HEK293 (cell line): ENCODE measurements around the gene LYSMD2.
A peak's percentile ranks its signal among the peaks of the same experiment; 100 is the strongest.

ENCODE experiments used
- CTCF ChIA-PET: fragments of 350-600 bp; formaldehyde crosslinking; extraction: SDS; loops from one replicate; lab custom pipeline; 2021; ENCODE audit warnings: antibody characterized with exemption; lab: Yijun Ruan, JAX
- POLR2A ChIA-PET: fragments of 300-600 bp; formaldehyde crosslinking; extraction: SDS; loops from one replicate; lab custom pipeline; 2020; ENCODE audit warnings: antibody characterized with exemption, inconsistent platforms; lab: Yijun Ruan, JAX
- H3K27ac ChIP-seq: fragments of 200-500 bp; sonication (Bioruptor generic); 2 replicates; pipeline ENCODE4 v1.5.1; 2014; ENCODE audit warnings: low read depth, low read length, control low read depth, inconsistent platforms; ENCODE audit errors: extremely low read depth
- H3K36me3 ChIP-seq, 2 experiments: fragments of 200-500 bp in 1 of 2; sonication (Bioruptor generic) in 1 of 2; 1 replicate in 1 of 2; 2 replicates in 1 of 2; pipeline ENCODE4 v1.5.1; 2014 to 2017; ENCODE audit warnings: inconsistent platforms in 2 of 2, low read length in 2 of 2; ENCODE audit not compliant: control insufficient read depth in 2 of 2, insufficient read depth in 1 of 2
- H3K4me1 ChIP-seq: fragments of 200-500 bp; sonication (Bioruptor generic); 2 replicates; pipeline ENCODE4 v1.5.1; 2014; ENCODE audit warnings: mild to moderate bottlenecking, low read length, inconsistent platforms; ENCODE audit not compliant: control insufficient read depth, insufficient read depth
- H3K4me3 ChIP-seq: 2 replicates; pipeline ENCODE4 v1.5.1; 2011; ENCODE audit warnings: low read depth, mild to moderate bottlenecking, control low read depth, low read length, moderate library complexity
- H3K9me3 ChIP-seq: fragments of 200-500 bp; sonication (Bioruptor generic); 2 replicates; pipeline ENCODE4 v1.5.1; 2014; ENCODE audit warnings: low read depth, low read length, inconsistent platforms; ENCODE audit not compliant: control insufficient read depth, insufficient read depth
- BCL11B ChIP-seq: fragments of 450-650 bp; formaldehyde crosslinking; IDR thresholded peaks from 2 replicates; pipeline ENCODE4 v1.5.1; 2016; ENCODE audit warnings: low read depth, missing biosample characterization, missing genetic modification characterization
- MZF1 ChIP-seq: fragments of 450-650 bp; formaldehyde crosslinking; IDR thresholded peaks from 2 replicates; pipeline ENCODE4 v1.5.1; 2017; ENCODE audit warnings: missing biosample characterization, missing genetic modification characterization, borderline replicate concordance
- SP2 ChIP-seq: fragments of 450-650 bp; formaldehyde crosslinking; IDR thresholded peaks from 2 replicates; pipeline ENCODE4 v1.5.1; 2016; ENCODE audit warnings: missing biosample characterization, missing genetic modification characterization
- YY1 ChIP-seq: fragments of 450-650 bp; formaldehyde crosslinking; IDR thresholded peaks from 2 replicates; pipeline ENCODE4 v1.5.1; 2018; ENCODE audit warnings: missing biosample characterization, missing genetic modification characterization
- ZBTB17 ChIP-seq: fragments of 450-650 bp; formaldehyde crosslinking; IDR thresholded peaks from 2 replicates; pipeline ENCODE4 v1.5.1; 2016; ENCODE audit warnings: missing biosample characterization, missing genetic modification characterization
- ZBTB48 ChIP-seq: fragments of 450-650 bp; formaldehyde crosslinking; IDR thresholded peaks from 2 replicates; pipeline ENCODE4 v1.5.1; 2016; ENCODE audit warnings: missing biosample characterization, missing genetic modification characterization
- ZEB2 ChIP-seq: fragments of 450-650 bp; formaldehyde crosslinking; IDR thresholded peaks from 2 replicates; pipeline ENCODE4 v1.5.1; 2016; ENCODE audit warnings: missing biosample characterization, missing genetic modification characterization
- ZNF155 ChIP-seq: fragments of 450-650 bp; formaldehyde crosslinking; IDR thresholded peaks from 2 replicates; pipeline ENCODE4 v1.5.1; 2016; ENCODE audit warnings: missing biosample characterization, missing genetic modification characterization
- ZNF16 ChIP-seq: fragments of 450-650 bp; formaldehyde crosslinking; IDR thresholded peaks from 2 replicates; pipeline ENCODE4 v1.5.1; 2016; ENCODE audit warnings: low read depth, missing biosample characterization, missing genetic modification characterization
- ZNF239 ChIP-seq: fragments of 450-650 bp; formaldehyde crosslinking; IDR thresholded peaks from 2 replicates; pipeline ENCODE4 v1.5.1; 2016; ENCODE audit warnings: missing biosample characterization, missing genetic modification characterization
- ZNF350 ChIP-seq: fragments of 450-650 bp; formaldehyde crosslinking; IDR thresholded peaks from 2 replicates; pipeline ENCODE4 v1.5.0; 2017; ENCODE audit warnings: missing biosample characterization, mild to moderate bottlenecking, missing genetic modification characterization
- ZNF354C ChIP-seq: fragments of 450-650 bp; formaldehyde crosslinking; IDR thresholded peaks from 2 replicates; pipeline ENCODE4 v1.5.1; 2016; ENCODE audit warnings: missing biosample characterization, missing genetic modification characterization, low read depth, borderline replicate concordance
- ZNF366 ChIP-seq: fragments of 450-650 bp; formaldehyde crosslinking; conservative IDR thresholded peaks from 2 replicates; pipeline ENCODE4 v1.5.1; 2016; ENCODE audit warnings: missing biosample characterization, missing genetic modification characterization
- ZNF521 ChIP-seq: fragments of 450-650 bp; formaldehyde crosslinking; IDR thresholded peaks from 2 replicates; pipeline ENCODE4 v1.5.1; 2017; ENCODE audit warnings: missing biosample characterization, mild to moderate bottlenecking, missing genetic modification characterization
- ZNF549 ChIP-seq: fragments of 450-650 bp; IDR thresholded peaks from 2 replicates; pipeline ENCODE4 v1.5.1; 2018; ENCODE audit warnings: missing biosample characterization, missing genetic modification characterization, mild to moderate bottlenecking, inconsistent platforms, moderate library complexity
- ZNF600 ChIP-seq: fragments of 450-650 bp; formaldehyde crosslinking; IDR thresholded peaks from 2 replicates; pipeline ENCODE4 v1.5.1; 2016; ENCODE audit warnings: missing biosample characterization, missing genetic modification characterization
- ZNF626 ChIP-seq: fragments of 450-650 bp; sonication (Bioruptor Pico); formaldehyde crosslinking; IDR thresholded peaks from 2 replicates; pipeline ENCODE4 v1.5.1; 2018; ENCODE audit warnings: missing biosample characterization, missing genetic modification characterization, inconsistent platforms
- ZNF660 ChIP-seq: fragments of 450-650 bp; IDR thresholded peaks from 2 replicates; pipeline ENCODE4 v1.5.1; 2018; ENCODE audit warnings: missing biosample characterization, mild to moderate bottlenecking, missing genetic modification characterization
- ZNF664 ChIP-seq: fragments of 450-650 bp; formaldehyde crosslinking; IDR thresholded peaks from 2 replicates; pipeline ENCODE4 v1.5.1; 2016; ENCODE audit warnings: missing biosample characterization, missing genetic modification characterization
- ZNF776 ChIP-seq: fragments of 450-650 bp; formaldehyde crosslinking; IDR thresholded peaks from 2 replicates; pipeline ENCODE4 v1.5.0; 2017; ENCODE audit warnings: missing biosample characterization, missing genetic modification characterization, borderline replicate concordance
- ZNF785 ChIP-seq: fragments of 450-650 bp; formaldehyde crosslinking; IDR thresholded peaks from 2 replicates; pipeline ENCODE4 v1.5.1; 2016; ENCODE audit warnings: missing biosample characterization, missing genetic modification characterization
- ZNF792 ChIP-seq: fragments of 450-650 bp; formaldehyde crosslinking; IDR thresholded peaks from 2 replicates; pipeline ENCODE4 v1.5.1; 2016; ENCODE audit warnings: missing biosample characterization, missing genetic modification characterization
- TF ChIP-seq, protein P1 (sequence below): fragments of 450-650 bp; formaldehyde crosslinking; IDR thresholded peaks from 2 replicates; pipeline ENCODE4 v1.5.1; 2016; ENCODE audit warnings: missing biosample characterization, missing genetic modification characterization
- TF ChIP-seq, protein P2 (sequence below): fragments of 450-650 bp; formaldehyde crosslinking; conservative IDR thresholded peaks from 2 replicates; pipeline ENCODE4 v1.5.1; 2016; ENCODE audit warnings: low read depth, missing biosample characterization, missing genetic modification characterization
- TF ChIP-seq, protein P3 (sequence below): fragments of 450-650 bp; formaldehyde crosslinking; IDR thresholded peaks from 2 replicates; pipeline ENCODE4 v1.5.1; 2016; ENCODE audit warnings: missing biosample characterization, missing genetic modification characterization

Gene LYSMD2

DNA sequence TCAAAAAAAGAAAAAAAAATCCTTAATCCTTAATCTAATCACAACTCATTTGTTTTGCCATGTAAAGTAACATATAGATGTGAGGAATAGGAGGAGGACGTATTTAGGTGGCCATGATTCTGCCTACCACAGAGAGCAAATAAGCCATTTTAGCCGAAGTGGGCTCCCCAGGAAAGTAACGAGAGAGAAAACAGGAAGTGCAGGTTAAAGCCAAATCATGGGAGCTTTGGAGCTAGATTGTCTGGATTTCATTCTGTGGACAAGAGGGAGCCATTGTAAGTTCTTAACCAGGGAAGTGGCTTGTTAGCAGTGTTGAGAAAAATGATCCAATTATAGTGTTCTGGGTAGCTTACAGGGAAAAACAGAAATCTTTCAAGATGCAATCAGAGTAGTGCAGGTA, 23.4 kb upstream of the LYSMD2 start (continued):
- TF ChIP-seq ZBTB17 (tag by site-specific recombination) (no peak), ZNF350 (tag by site-specific recombination) (no peak), ZNF366 (tag by site-specific recombination) (no peak)

DNA sequence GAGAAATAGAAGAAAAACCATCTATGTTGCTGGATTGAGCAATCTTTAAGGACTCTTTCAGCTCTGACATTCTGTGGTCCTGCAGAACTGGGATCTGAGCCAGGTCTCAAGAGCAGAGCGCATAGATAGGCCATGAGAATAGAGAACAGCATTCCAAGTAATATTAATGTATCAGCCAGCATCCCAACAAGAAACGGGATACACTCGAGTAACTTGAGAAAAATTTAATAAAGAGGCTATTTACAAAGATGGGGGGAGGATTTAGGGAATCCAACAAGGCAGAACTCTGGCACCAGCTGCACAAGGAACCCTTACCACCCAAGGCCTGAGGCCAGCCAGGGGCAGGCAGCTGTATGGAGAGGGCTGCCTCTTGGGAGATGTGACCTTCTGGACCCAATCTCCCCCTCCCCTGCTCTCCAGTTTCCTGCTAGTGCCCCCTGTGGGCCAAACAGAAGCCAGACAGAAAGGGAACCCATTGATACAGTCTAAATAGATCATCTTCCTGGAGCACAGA, 22.2 kb upstream of the LYSMD2 start:
- ChIA-PET POLR2A (no interaction called here), CTCF (interaction anchor here (1.7 to 2.4 kb wide), 2 partner anchors 17 to 19 kb away, joined by 3 to 7 read pairs; no protein-coding TSS in a partner anchor)
- H3K4me1 ChIP-seq, result no peaks in the 10 kb centered on the region
- no peak overlapping the region for H3K27ac ChIP-seq
- TF ChIP-seq ZNF785 (tag by site-specific recombination), result no peak
- TF ChIP-seq, protein P1, sequence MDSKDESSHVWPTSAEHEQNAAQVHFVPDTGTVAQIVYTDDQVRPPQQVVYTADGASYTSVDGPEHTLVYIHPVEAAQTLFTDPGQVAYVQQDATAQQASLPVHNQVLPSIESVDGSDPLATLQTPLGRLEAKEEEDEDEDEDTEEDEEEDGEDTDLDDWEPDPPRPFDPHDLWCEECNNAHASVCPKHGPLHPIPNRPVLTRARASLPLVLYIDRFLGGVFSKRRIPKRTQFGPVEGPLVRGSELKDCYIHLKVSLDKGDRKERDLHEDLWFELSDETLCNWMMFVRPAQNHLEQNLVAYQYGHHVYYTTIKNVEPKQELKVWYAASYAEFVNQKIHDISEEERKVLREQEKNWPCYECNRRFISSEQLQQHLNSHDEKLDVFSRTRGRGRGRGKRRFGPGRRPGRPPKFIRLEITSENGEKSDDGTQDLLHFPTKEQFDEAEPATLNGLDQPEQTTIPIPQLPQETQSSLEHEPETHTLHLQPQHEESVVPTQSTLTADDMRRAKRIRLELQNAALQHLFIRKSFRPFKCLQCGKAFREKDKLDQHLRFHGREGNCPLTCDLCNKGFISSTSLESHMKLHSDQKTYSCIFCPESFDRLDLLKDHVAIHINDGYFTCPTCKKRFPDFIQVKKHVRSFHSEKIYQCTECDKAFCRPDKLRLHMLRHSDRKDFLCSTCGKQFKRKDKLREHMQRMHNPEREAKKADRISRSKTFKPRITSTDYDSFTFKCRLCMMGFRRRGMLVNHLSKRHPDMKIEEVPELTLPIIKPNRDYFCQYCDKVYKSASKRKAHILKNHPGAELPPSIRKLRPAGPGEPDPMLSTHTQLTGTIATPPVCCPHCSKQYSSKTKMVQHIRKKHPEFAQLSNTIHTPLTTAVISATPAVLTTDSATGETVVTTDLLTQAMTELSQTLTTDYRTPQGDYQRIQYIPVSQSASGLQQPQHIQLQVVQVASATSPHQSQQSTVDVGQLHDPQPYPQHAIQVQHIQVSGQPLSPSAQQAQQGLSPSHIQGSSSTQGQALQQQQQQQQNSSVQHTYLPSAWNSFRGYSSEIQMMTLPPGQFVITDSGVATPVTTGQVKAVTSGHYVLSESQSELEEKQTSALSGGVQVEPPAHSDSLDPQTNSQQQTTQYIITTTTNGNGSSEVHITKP (tag by site-specific recombination), result 0 out of 2 replicates have a peak, but pooled peaks have one; percentile 10
- no peaks in the 10 kb centered on the region for H3K36me3 ChIP-seq
- no peaks in the 10 kb centered on the region for H3K9me3 ChIP-seq
- H3K4me3 ChIP-seq, result no peak overlapping the region

DNA sequence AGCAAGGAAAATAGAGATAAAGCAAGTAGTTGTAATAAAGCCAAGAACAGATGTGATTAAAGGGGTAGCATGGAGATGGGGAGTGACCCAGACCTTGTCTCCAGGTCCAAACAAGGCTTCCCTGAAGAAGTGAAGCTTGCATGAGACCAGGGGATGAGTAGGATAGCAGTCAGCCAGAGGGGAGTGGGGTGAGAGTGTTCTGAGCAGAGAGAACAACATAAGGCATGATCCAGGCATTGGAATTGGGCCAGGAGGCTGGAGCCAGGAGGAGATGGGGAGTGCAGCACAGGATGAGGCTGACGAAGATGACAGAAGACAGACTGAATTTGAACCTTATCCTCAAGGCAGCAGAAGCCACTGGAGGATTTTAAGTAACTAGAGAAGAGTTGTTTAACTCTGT, 21.2 kb upstream of the LYSMD2 start:
- Histone ChIP-seq H3K4me1 (no peaks in the 10 kb centered on the region), H3K4me3 (no peak overlapping the region), H3K27ac (no peak overlapping the region), H3K9me3 (no peaks in the 10 kb centered on the region), H3K36me3 (no peaks in the 10 kb centered on the region)
- ChIA-PET CTCF (interaction anchor here (1.7 to 2.7 kb wide), 2 partner anchors 18 to 20 kb away, joined by 3 to 21 read pairs; no protein-coding TSS in a partner anchor), POLR2A (no interaction called here)
- TF ChIP-seq ZNF776 (tag by site-specific recombination) (no peak), ZBTB17 (tag by site-specific recombination) (peak; percentile 79), ZNF155 (no peak), BCL11B (tag by site-specific recombination) (no peak), ZNF792 (tag by site-specific recombination) (no peak), ZNF16 (tag by site-specific recombination) (no peak), YY1 (no peak), ZNF626 (tag by site-specific recombination) (no peak), ZEB2 (tag by site-specific recombination) (no peak), ZNF521 (tag by site-specific recombination) (no peak), ZNF600 (tag by site-specific recombination) (peak; percentile 72), ZNF549 (tag by site-specific recombination) (no peak), ZNF239 (tag by site-specific recombination) (no peak), ZNF664 (tag by site-specific recombination) (no peak), ZNF354C (tag by site-specific recombination) (no peak), MZF1 (tag by site-specific recombination) (peak; percentile 84; the same call in 1 of the 2 replicates), ZNF660 (no peak), ZBTB48 (tag by site-specific recombination) (no peak), SP2 (tag by site-specific recombination) (no peak)
- TF ChIP-seq, protein P2, sequence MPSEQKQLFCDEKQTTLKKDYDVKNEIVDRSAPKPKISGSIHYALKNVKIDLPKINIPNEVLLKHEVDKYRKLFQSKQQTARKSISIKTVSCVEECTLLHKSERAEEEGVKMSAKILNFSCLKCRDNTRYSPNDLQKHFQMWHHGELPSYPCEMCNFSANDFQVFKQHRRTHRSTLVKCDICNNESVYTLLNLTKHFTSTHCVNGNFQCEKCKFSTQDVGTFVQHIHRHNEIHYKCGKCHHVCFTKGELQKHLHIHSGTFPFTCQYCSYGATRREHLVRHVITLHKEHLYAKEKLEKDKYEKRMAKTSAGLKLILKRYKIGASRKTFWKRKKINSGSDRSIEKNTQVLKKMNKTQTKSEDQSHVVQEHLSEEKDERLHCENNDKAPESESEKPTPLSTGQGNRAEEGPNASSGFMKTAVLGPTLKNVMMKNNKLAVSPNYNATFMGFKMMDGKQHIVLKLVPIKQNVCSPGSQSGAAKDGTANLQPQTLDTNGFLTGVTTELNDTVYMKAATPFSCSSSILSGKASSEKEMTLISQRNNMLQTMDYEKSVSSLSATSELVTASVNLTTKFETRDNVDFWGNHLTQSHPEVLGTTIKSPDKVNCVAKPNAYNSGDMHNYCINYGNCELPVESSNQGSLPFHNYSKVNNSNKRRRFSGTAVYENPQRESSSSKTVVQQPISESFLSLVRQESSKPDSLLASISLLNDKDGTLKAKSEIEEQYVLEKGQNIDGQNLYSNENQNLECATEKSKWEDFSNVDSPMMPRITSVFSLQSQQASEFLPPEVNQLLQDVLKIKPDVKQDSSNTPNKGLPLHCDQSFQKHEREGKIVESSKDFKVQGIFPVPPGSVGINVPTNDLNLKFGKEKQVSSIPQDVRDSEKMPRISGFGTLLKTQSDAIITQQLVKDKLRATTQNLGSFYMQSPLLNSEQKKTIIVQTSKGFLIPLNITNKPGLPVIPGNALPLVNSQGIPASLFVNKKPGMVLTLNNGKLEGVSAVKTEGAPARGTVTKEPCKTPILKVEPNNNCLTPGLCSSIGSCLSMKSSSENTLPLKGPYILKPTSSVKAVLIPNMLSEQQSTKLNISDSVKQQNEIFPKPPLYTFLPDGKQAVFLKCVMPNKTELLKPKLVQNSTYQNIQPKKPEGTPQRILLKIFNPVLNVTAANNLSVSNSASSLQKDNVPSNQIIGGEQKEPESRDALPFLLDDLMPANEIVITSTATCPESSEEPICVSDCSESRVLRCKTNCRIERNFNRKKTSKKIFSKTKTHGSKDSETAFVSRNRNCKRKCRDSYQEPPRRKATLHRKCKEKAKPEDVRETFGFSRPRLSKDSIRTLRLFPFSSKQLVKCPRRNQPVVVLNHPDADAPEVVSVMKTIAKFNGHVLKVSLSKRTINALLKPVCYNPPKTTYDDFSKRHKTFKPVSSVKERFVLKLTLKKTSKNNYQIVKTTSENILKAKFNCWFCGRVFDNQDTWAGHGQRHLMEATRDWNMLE (tag by site-specific recombination), result no peak
- TF ChIP-seq, protein P3, sequence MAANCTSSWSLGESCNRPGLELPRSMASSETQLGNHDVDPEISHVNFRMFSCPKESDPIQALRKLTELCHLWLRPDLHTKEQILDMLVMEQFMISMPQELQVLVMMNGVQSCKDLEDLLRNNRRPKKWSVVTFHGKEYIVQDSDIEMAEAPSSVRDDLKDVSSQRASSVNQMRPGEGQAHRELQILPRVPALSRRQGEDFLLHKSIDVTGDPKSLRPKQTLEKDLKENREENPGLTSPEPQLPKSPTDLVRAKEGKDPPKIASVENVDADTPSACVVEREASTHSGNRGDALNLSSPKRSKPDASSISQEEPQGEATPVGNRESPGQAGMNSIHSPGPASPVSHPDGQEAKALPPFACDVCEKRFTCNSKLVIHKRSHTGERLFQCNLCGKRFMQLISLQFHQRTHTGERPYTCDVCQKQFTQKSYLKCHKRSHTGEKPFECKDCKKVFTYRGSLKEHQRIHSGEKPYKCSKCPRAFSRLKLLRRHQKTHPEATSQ (tag by site-specific recombination), result no peak
